DND-41 (cell line): ENCODE data around the gene FGFR1OP2.

Experiments
- EZH2 ChIP-seq: IDR thresholded peaks from 3 replicates; pipeline ENCODE4 v1.6.1; 2012; ENCODE audit warnings: borderline replicate concordance, low read depth, mild to moderate bottlenecking, moderate library complexity, low read length, inconsistent platforms; ENCODE audit not compliant: severe bottlenecking
- TF ChIP-seq, protein P1 (sequence below): IDR thresholded peaks from 2 replicates; pipeline ENCODE4 v1.5.1; 2012; ENCODE audit warnings: borderline replicate concordance, low read length, moderate library complexity, mild to moderate bottlenecking; ENCODE audit not compliant: poor library complexity, severe bottlenecking; ENCODE audit errors: extremely low read depth

DNA sequence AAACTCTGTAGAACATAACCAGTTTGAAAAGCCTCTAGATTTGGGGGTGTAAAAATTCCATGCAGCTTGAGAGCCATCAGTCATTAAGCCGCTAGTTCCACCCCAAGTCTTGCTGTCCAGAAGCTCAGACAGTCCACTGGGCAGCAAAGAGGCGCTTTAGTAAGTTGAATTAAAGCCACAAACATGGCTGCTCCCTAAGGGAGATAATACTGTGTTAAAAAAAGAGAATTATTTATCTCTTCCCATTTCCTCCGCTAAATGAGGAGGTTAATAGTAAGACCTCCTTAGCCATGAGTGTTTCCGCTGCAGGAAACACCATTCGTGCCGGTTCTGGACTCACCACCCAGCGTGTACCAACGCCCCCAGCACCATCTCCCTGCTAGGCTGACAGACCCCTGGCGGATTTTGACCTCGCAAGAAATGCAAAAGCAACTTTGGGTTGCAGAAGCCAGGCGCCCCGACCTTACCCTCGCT is 75.4 kb downstream of the FGFR1OP2 start:
- TF ChIP-seq, protein P1, sequence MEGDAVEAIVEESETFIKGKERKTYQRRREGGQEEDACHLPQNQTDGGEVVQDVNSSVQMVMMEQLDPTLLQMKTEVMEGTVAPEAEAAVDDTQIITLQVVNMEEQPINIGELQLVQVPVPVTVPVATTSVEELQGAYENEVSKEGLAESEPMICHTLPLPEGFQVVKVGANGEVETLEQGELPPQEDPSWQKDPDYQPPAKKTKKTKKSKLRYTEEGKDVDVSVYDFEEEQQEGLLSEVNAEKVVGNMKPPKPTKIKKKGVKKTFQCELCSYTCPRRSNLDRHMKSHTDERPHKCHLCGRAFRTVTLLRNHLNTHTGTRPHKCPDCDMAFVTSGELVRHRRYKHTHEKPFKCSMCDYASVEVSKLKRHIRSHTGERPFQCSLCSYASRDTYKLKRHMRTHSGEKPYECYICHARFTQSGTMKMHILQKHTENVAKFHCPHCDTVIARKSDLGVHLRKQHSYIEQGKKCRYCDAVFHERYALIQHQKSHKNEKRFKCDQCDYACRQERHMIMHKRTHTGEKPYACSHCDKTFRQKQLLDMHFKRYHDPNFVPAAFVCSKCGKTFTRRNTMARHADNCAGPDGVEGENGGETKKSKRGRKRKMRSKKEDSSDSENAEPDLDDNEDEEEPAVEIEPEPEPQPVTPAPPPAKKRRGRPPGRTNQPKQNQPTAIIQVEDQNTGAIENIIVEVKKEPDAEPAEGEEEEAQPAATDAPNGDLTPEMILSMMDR = no peak
- TF ChIP-seq EZH2 = no peak
